PC-3 (cell line): ENCODE measurements around the gene HLA-DMB.
A peak's percentile ranks its signal among the peaks of the same experiment; 100 is the strongest.

Source experiments
- EZH2 ChIP-seq: fragments of 300-600 bp; sonication (generic); IDR thresholded peaks from one replicate; pipeline ENCODE4 v1.6.1; 2017; ENCODE audit warnings: antibody characterized with exemption, mild to moderate bottlenecking, low read length; ENCODE audit not compliant: unreplicated experiment
- EZH2phosphoT487 ChIP-seq: fragments of 300-600 bp; sonication (generic); IDR thresholded peaks from 2 replicates; pipeline ENCODE4 v1.6.1; 2018; ENCODE audit warnings: mild to moderate bottlenecking, antibody characterized with exemption, low read length, borderline replicate concordance
- TF ChIP-seq, protein P1 (sequence below): fragments of 300-600 bp; sonication (generic); conservative IDR thresholded peaks from 2 replicates; pipeline ENCODE4 v1.5.1; 2017; ENCODE audit warnings: antibody characterized with exemption, low read depth, mild to moderate bottlenecking, low read length

DNA sequence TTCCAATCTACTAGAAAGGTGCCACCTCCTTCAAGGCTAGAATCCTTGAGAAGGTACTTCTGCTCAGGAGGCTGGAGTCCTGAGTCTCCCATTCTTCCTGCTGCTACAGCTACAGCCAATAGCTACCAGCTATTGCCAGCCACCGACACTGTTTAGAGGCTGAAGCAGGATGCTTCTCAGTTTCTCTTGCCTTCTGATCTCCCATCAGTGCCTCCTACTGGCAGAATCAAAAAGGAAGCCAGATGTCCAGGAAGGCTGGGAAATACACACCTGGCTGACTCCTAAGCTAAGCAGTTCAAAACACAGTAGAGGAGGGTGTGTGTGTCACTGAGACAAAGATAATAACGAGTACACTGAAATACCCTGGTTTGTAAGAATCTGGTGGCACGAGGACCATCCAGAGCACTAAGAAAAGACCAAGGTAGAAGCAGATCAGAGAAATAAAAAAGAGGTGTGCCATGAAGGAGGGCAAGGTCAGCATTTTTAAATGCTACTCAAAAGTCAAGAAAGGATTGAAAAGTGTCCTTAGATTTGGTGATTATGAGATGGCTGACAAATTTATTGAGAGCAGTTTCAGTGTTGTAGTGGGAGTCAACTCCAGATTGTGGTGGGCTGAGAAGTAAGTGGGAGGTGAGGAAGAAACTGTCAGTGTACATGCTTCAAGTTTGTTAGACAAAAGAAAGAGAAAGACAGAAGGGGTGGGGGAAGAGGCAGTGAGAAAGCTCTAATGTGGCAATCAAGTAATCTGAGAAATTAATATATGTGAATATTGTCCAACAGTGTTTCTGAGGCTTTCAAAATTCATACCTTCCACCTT is 14.4 kb upstream of the HLA-DMB start:
- TF ChIP-seq, protein P1, sequence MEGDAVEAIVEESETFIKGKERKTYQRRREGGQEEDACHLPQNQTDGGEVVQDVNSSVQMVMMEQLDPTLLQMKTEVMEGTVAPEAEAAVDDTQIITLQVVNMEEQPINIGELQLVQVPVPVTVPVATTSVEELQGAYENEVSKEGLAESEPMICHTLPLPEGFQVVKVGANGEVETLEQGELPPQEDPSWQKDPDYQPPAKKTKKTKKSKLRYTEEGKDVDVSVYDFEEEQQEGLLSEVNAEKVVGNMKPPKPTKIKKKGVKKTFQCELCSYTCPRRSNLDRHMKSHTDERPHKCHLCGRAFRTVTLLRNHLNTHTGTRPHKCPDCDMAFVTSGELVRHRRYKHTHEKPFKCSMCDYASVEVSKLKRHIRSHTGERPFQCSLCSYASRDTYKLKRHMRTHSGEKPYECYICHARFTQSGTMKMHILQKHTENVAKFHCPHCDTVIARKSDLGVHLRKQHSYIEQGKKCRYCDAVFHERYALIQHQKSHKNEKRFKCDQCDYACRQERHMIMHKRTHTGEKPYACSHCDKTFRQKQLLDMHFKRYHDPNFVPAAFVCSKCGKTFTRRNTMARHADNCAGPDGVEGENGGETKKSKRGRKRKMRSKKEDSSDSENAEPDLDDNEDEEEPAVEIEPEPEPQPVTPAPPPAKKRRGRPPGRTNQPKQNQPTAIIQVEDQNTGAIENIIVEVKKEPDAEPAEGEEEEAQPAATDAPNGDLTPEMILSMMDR, result peak; percentile 55
- TF ChIP-seq EZH2phosphoT487, result no peak
- no peak for TF ChIP-seq EZH2
